Uterus (tissue), 4 donors: ENCODE data around the gene SLC6A19. TPM values are rescaled to one million over a fixed set of nuclear protein-coding genes. Genes with fewer than 3 reads are reported as not detected.

Experiments
- DNase-seq, 2 donors: peaks; one replicate each; pipeline ENCODE4 v3.0.0-alpha.2; 2019 to 2020
- H3K27ac ChIP-seq, 2 donors: fragments of 200-600 bp; sonication (generic); 1 replicate in 1 of 2; 2 replicates in 1 of 2; pipeline ENCODE4 v1.5.1; 2016 to 2018
- H3K27me3 ChIP-seq, 2 donors: fragments of 200-600 bp; sonication (generic); one replicate each; pipeline ENCODE4 v1.5.1; 2018 to 2019; ENCODE audit warnings: control low read depth in 1 of 2
- H3K36me3 ChIP-seq, 2 donors: fragments of 200-600 bp; sonication (generic); one replicate each; pipeline ENCODE4 v1.5.1; 2019; ENCODE audit warnings: control low read depth in 1 of 2
- H3K4me1 ChIP-seq, 2 donors: fragments of 200-600 bp; sonication (generic); one replicate each; pipeline ENCODE4 v1.5.1; 2018 to 2019; ENCODE audit warnings: control low read depth in 1 of 2
- H3K4me3 ChIP-seq, 2 donors: fragments of 200-600 bp; sonication (generic); 1 replicate in 1 of 2; 2 replicates in 1 of 2; pipeline ENCODE4 v1.5.1; 2018 to 2019; ENCODE audit warnings: mild to moderate bottlenecking in 1 of 2
- H3K9me3 ChIP-seq, 2 donors: fragments of 200-600 bp; sonication (generic); one replicate each; pipeline ENCODE4 v1.5.1; 2019; ENCODE audit warnings: control low read depth in 1 of 2
- POLR2A ChIP-seq, 2 donors: fragments of 450-650 bp; IDR thresholded peaks; one replicate each; pipeline ENCODE4 v1.6.1; 2016; ENCODE audit warnings: antibody characterized with exemption in 2 of 2, mild to moderate bottlenecking in 1 of 2, moderate library complexity in 1 of 2
- intact Hi-C: fragments of 100-400 bp; cut with DNase I; formaldehyde crosslinking; loops from one replicate; pipeline ENCODE4 v1.15.1; 2023; ENCODE audit warnings: low total_unique reads
- total RNA-seq, 4 donors: library from RNA; depleted of rRNA in 3 of 4; stranded (reverse); fragments of >200 nt in 3 of 4; gene quantifications; one replicate each; pipeline versions ENCODE4 v1.1.0 to v1.2.4, GENCODE V29; 2014 to 2023
- TF ChIP-seq, protein P1 (sequence below), 4 experiments: fragments of 200-600 bp in 2 of 4; fragments of 450-650 bp in 2 of 4; sonication (generic) in 2 of 4; IDR thresholded peaks; one replicate each; pipeline ENCODE4 v1.5.1; 2016 to 2019; ENCODE audit warnings: antibody characterized with exemption in 4 of 4, mild to moderate bottlenecking in 2 of 4, moderate library complexity in 1 of 4
- donor health status: DM: yes; HTN: yes; CAD: no.

The SLC6A19 gene
- total RNA-seq, 4 donors from 2014 or later, result under 0.01 TPM; not detected in 3

DNA sequence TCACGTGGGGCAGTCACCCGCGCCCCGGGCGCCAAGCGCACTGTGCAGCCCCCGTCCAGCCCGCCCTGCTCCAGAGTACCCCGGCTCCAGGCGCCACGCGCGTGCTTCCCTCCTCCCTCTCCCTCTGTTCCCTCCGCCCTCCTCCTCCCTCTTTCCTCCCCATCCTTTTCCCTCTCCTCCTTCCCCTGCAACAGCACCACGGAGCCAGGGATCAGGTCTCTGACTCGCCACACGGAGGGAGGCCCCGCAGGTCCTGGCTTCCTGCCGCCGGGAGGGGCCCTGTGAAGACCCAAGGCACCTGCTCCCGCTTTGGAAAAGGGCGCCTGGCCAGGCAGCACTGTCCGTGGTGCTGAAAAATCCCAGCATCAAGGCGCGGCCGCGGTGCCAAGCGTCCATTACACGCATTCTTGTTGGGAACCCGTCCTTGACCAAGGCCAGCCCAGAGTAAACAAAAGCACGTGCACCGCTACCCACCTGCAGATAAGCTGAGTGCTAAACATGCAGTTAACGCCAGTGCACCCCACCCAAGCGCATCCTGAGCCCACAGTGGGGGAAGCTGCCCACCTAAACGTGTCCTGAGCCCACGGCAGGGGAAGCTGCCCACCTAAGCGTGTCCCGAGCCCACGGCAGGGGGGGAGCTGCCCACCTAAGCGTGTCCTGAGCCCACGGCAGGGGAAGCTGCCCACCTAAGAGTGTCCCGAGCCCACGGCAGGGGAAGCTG lies 45.5 kb downstream of the SLC6A19 start:
- Histone ChIP-seq H3K4me1 (no peaks in the 10 kb centered on the region), H3K9me3 (no peaks in the 10 kb centered on the region), H3K27me3 (peaks cover 0 to 14% of the 10 kb centered on the region in 2 donors), H3K27ac (no peak overlapping the region), H3K4me3 (no peak overlapping the region), H3K36me3 (no peaks in the 10 kb centered on the region)
- intact Hi-C loops, result no loop called here
- DNase-seq, result no peak
- TF ChIP-seq, protein P1, sequence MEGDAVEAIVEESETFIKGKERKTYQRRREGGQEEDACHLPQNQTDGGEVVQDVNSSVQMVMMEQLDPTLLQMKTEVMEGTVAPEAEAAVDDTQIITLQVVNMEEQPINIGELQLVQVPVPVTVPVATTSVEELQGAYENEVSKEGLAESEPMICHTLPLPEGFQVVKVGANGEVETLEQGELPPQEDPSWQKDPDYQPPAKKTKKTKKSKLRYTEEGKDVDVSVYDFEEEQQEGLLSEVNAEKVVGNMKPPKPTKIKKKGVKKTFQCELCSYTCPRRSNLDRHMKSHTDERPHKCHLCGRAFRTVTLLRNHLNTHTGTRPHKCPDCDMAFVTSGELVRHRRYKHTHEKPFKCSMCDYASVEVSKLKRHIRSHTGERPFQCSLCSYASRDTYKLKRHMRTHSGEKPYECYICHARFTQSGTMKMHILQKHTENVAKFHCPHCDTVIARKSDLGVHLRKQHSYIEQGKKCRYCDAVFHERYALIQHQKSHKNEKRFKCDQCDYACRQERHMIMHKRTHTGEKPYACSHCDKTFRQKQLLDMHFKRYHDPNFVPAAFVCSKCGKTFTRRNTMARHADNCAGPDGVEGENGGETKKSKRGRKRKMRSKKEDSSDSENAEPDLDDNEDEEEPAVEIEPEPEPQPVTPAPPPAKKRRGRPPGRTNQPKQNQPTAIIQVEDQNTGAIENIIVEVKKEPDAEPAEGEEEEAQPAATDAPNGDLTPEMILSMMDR (IDR thresholded peaks at IDR 0.05), result no peak
- TF ChIP-seq POLR2A (IDR thresholded peaks at IDR 0.05), result no peak

DNA sequence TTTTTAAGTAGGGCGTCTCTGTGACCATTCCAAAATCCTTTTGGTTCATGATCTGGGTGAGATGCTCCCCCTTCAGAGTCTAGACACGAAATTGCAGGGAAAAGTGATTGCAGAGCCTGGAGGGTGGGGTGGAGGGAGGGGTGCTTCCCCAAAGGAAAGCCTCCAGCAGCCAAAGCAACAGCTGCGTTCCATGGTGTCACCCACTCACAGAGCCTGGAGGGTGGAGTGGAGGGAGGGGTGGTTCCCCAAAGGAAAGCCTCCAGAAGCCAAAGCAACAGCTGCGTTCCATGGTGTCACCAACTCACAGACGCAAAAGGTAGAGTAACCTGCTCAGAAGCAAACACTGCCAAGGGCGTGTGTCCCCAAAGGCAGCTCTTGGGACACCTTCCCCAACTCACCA lies 46.4 kb downstream of the SLC6A19 start:
- Histone ChIP-seq H3K4me1 (no peaks in the 10 kb centered on the region), H3K27me3 (peaks cover 0 to 14% of the 10 kb centered on the region in 2 donors), H3K27ac (no peak overlapping the region), H3K36me3 (no peaks in the 10 kb centered on the region), H3K9me3 (no peaks in the 10 kb centered on the region), H3K4me3 (no peak overlapping the region)
- intact Hi-C loops, result no loop called here
- DNase-seq, result no peak
- no peak for TF ChIP-seq POLR2A (IDR thresholded peaks at IDR 0.05)
- TF ChIP-seq, protein P1 (IDR thresholded peaks at IDR 0.05), result no peak

DNA sequence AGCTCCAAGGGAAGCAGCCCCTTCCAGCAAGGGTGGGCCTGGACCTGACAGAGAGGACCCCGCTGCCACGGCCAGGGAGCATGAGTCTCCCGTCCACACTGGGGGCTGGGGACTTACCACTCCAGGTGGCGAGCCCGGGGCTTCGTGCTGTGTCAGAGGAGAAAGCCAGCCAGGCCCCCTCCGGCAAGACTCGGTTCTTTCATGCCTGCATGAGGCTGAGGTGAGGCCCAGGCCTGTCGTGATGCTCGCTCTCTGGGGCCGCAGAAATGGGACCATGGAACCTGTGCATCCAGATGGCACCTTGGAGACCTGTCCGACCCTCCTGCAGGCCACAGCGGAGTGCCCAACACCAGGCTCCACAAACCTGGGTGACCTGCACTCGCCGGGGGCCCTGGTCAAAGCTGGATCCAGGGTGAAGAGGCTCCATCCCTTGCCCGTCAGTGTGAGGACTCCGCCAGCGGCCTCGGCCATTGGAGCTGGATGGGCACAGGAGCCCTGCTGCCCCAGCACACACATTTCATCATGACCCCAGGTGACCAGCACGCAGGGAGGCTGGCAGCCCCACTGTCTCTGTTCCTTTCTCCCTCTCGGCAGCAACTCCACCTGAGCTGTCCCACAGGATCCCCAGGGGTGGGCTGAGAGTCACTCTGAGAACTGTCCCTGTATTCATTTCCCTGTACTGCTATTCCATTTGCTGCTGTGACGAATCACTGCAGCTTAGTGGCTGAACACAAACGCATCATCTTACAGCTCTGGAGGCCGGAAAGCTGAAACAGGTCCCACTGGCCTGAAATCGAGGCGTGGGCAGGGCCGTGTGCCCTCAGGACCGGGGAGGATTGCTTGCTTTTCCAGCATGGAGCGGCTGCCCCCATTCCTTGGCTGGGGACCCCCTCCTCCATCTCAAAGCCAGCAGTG lies 48.2 kb downstream of the SLC6A19 start:
- no peak for DNase-seq
- TF ChIP-seq POLR2A (IDR thresholded peaks at IDR 0.05), result no peak
- TF ChIP-seq, protein P1 (IDR thresholded peaks at IDR 0.05), result no peak
- Histone ChIP-seq H3K9me3 (no peaks in the 10 kb centered on the region), H3K36me3 (no peaks in the 10 kb centered on the region), H3K27ac (no peak overlapping the region), H3K27me3 (peaks cover 0 to 10% of the 10 kb centered on the region in 2 donors), H3K4me1 (no peaks in the 10 kb centered on the region), H3K4me3 (no peak overlapping the region)
- intact Hi-C loops, result no loop called here

DNA sequence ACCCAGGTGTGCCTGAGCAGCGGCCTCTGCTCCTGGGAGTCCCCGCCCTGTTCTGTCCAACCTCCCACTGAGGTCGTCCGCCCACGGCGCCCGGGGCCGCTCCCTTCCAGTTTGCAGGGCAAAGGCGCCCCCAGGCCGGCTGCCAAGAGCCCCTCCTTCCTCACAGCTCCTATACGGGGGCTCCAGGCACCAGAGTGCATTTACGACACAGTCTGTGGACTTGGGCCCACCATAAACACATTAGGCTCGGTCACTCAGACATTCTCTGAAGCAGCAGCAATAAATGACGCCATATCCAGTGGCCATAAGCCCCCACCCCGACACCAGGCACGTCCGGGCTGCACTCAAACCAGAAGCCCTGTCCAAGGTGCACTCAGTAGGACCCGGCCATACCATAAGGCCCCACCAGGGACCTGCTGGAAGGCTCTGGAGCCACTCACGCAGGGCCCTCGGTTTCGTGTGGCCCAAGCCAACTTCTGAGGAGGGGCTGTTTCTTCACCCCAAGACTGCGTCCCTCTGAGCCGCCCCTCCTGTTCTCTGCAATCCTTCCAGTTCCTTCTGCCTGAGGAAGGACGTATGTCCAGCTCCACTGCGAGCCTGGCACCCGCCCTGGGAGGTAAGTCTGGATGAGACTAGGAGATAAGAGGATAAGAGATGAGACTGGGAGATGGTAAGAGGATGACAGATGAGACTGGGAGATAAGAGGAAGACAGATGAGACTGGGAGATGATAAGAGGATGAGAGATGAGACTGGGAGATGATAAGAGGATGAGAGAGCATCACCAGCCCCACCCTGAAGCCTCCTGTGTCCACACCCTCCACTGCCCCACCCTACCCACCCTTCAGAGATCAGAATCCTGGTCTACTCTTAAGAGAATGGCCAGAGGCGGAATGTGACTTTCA lies 50.5 kb downstream of the SLC6A19 start:
- Histone ChIP-seq H3K36me3 (no peaks in the 10 kb centered on the region), H3K4me1 (no peaks in the 10 kb centered on the region), H3K27me3 (no peaks in the 10 kb centered on the region), H3K27ac (no peak overlapping the region), H3K4me3 (no peak overlapping the region), H3K9me3 (no peaks in the 10 kb centered on the region)
- no peak for TF ChIP-seq POLR2A (IDR thresholded peaks at IDR 0.05)
- TF ChIP-seq, protein P1 (IDR thresholded peaks at IDR 0.05), result no peak
- no peak for DNase-seq
- intact Hi-C loops, result no loop called here
